GM12878 (cell line): ENCODE measurements around the gene RBMS3. TPM values are rescaled to one million over a fixed set of nuclear protein-coding genes. Genes with fewer than 3 reads are reported as not detected.

ENCODE experiments used
- ATAC-seq: fragments of 200-7000 bp; cut with Tn5 transposase; 3 replicates; pipeline ENCODE4 v1.9.1; 2020; ENCODE audit warnings: mild to moderate bottlenecking, moderate library complexity
- BruUV-seq: library from RNA; stranded (reverse); fragments of 400-500 nt; replicated peaks from 2 replicates; lab custom pipeline; 2021; lab: Mats Ljungman, UMichigan
- CTCF ChIA-PET: fragments of 300-600 bp; sonication (Branson Sonifier 250); formaldehyde crosslinking; extraction: SDS; loops from one replicate; lab custom pipeline; 2021; ENCODE audit warnings: inconsistent platforms; lab: Yijun Ruan, JAX
- POLR2A ChIA-PET: fragments of 350-600 bp; formaldehyde crosslinking; extraction: SDS; loops from one replicate; lab custom pipeline; 2021; ENCODE audit warnings: inconsistent platforms; lab: Charles Lee
- RAD21 ChIA-PET: fragments of 300-600 bp; sonication (Branson Sonifier 250); formaldehyde crosslinking; loops from one replicate; lab custom pipeline; 2023; ENCODE audit warnings: antibody characterized with exemption; ENCODE audit not compliant: unreplicated experiment; lab: Charles Lee
- SMC1A ChIA-PET: fragments of 300-600 bp; sonication (Branson Sonifier 250); formaldehyde crosslinking; loops from one replicate; lab custom pipeline; 2023; ENCODE audit not compliant: unreplicated experiment, uncharacterized antibody; lab: Charles Lee
- DNase-seq: peaks from one replicate; pipeline ENCODE4 v3.0.0-alpha.2; 2011; ENCODE audit warnings: low read depth, low spot score
- FAIRE-seq: peaks from 3 replicates; lab custom pipeline; 2011; peaks lifted over from hg19 to GRCh38; lab: Jason Lieb, UNC
- H2AFZ ChIP-seq: 2 replicates; pipeline ENCODE4 v1.6.0; 2011; ENCODE audit warnings: low read depth, low read length, control low read depth; ENCODE audit not compliant: control insufficient read depth
- H3K27ac ChIP-seq: 2 replicates; pipeline ENCODE4 v1.5.1; 2011; ENCODE audit warnings: control low read depth; ENCODE audit not compliant: control insufficient read depth, insufficient read depth
- H3K27me3 ChIP-seq, 2 experiments: replicated peaks in 1 of 2; 2 replicates each; pipeline versions ENCODE4 v1.6.0 to v1.6.1; 2011; ENCODE audit warnings: low read length in 1 of 2; ENCODE audit not compliant: control insufficient read depth in 2 of 2, insufficient read depth in 2 of 2
- H3K36me3 ChIP-seq, 2 experiments: 2 replicates each; pipeline ENCODE4 v1.5.1; 2011; ENCODE audit warnings: low read length in 1 of 2; ENCODE audit not compliant: control insufficient read depth in 2 of 2, insufficient read depth in 2 of 2
- H3K4me1 ChIP-seq: 2 replicates; pipeline ENCODE4 v1.6.1; 2011; ENCODE audit warnings: mild to moderate bottlenecking, low read length, moderate library complexity, mixed read lengths; ENCODE audit not compliant: control insufficient read depth, insufficient read depth
- H3K4me2 ChIP-seq: 2 replicates; pipeline ENCODE4 v1.6.0; 2011; ENCODE audit warnings: control low read depth; ENCODE audit not compliant: control insufficient read depth, insufficient read depth
- H3K4me3 ChIP-seq: fragments of 200-600 bp; sonication (generic); 2 replicates; pipeline ENCODE4 v1.5.1; 2016
- H3K79me2 ChIP-seq: 2 replicates; pipeline ENCODE4 v1.6.0; 2011; ENCODE audit warnings: low read length; ENCODE audit not compliant: control insufficient read depth, insufficient read depth
- H3K9ac ChIP-seq: 2 replicates; pipeline ENCODE4 v1.8.0; 2011; ENCODE audit warnings: low read length, control low read depth, mixed read lengths; ENCODE audit not compliant: control insufficient read depth, insufficient read depth
- H3K9me3 ChIP-seq: replicated peaks from 3 replicates; pipeline ENCODE4 v1.5.1; 2011; ENCODE audit warnings: mild to moderate bottlenecking, low read length; ENCODE audit not compliant: control insufficient read depth, insufficient read depth
- H4K20me1 ChIP-seq: 2 replicates; pipeline ENCODE4 v1.6.0; 2011; ENCODE audit not compliant: control insufficient read depth, insufficient read depth
- BHLHE40 ChIP-seq, 2 experiments: fragments of 450-650 bp in 1 of 2; IDR thresholded peaks; 2 replicates each; pipeline ENCODE4 v1.6.1; 2011 to 2017; ENCODE audit warnings: low read depth in 2 of 2, borderline replicate concordance in 1 of 2, improper control_type of control experiment in 1 of 2, low read length in 1 of 2, mild to moderate bottlenecking in 1 of 2
- CBX3 ChIP-seq: fragments of 200-600 bp; sonication (generic); IDR thresholded peaks from 2 replicates; pipeline ENCODE4 v1.6.1; 2016; ENCODE audit warnings: low read depth, borderline replicate concordance
- CHD4 ChIP-seq: fragments of 200-600 bp; sonication (generic); IDR thresholded peaks from 2 replicates; pipeline ENCODE4 v1.6.1; 2016; ENCODE audit warnings: mild to moderate bottlenecking
- FOS ChIP-seq: IDR thresholded peaks from 3 replicates; pipeline ENCODE4 v1.6.1; 2011; ENCODE audit warnings: borderline replicate concordance; ENCODE audit not compliant: insufficient read length; ENCODE audit errors: extremely low read depth
- HDAC6 ChIP-seq: fragments of 200-600 bp; sonication (generic); IDR thresholded peaks from one replicate; pipeline ENCODE4 v1.8.0; 2017; ENCODE audit warnings: antibody characterized with exemption; ENCODE audit not compliant: unreplicated experiment
- JUND ChIP-seq: IDR thresholded peaks from 2 replicates; pipeline ENCODE4 v1.6.1; 2012; ENCODE audit warnings: low read depth, mild to moderate bottlenecking, low read length, improper control_type of control experiment, moderate library complexity
- MTA3 ChIP-seq: IDR thresholded peaks from 2 replicates; pipeline ENCODE4 v1.6.1; 2012; ENCODE audit warnings: low read length, inconsistent platforms, borderline replicate concordance
- RB1 ChIP-seq: fragments of 450-650 bp; formaldehyde crosslinking; IDR thresholded peaks from 2 replicates; pipeline ENCODE4 v1.6.1; 2017; ENCODE audit warnings: mild to moderate bottlenecking, borderline replicate concordance
- RBBP5 ChIP-seq: fragments of 200-600 bp; sonication (generic); conservative IDR thresholded peaks from 2 replicates; pipeline ENCODE4 v1.6.1; 2016
- SMAD5 ChIP-seq: IDR thresholded peaks from 2 replicates; pipeline ENCODE4 v1.6.1; 2016; ENCODE audit warnings: antibody characterized with exemption, low read depth
- WGBS: methylation state at CpG from one replicate; pipeline ENCODE4 v1.1.6; 2016; ENCODE audit warnings: low lambda C conversion rate; ENCODE audit not compliant: insufficient replicate concordance, insufficient coverage; ENCODE audit errors: missing lambda C conversion rate; 5-methylcytosine and 5-hydroxymethylcytosine counted together
- in situ Hi-C: fragments of 300-500 bp; cut with MboI; formaldehyde crosslinking; loops from 9 replicates; pipeline ENCODE4 v1.14.3; 2018; ENCODE audit warnings: mixed read lengths
- intact Hi-C: fragments of 100-400 bp; cut with micrococcal nuclease; formaldehyde crosslinking; loops from one replicate; pipeline ENCODE4 v1.14.2; 2022; ENCODE audit not compliant: unreplicated experiment
- polyA plus RNA-seq, 11 experiments: library from polyadenylated mRNA; depleted of rRNA in 4 of 11; unstranded in 6 of 11; stranded (reverse) in 5 of 11; fragments of >200 nt; fragmentation: Nextera tagmentation in 4 of 11; fragmentation: Illumina TruSeq in 1 of 11; extraction: Ambion mirVana in 4 of 11; extraction: Trizol in 1 of 11; gene quantifications; 1 replicate in 1 of 11; 2 replicates in 10 of 11; pipeline versions ENCODE4 v1.2.1 to v1.2.3, GENCODE V29; 2011 to 2016; ENCODE audit warnings: inconsistent platforms in 2 of 11, missing spikeins in 2 of 11, low read depth in 1 of 11
- total RNA-seq, 4 experiments: library from RNA; depleted of rRNA in 3 of 4; stranded (reverse); fragments of >200 nt in 3 of 4; fragmentation: Illumina TruSeq in 1 of 4; extraction: Trizol in 1 of 4; gene quantifications; 2 replicates each; pipeline versions ENCODE4 v1.2.1 to v1.2.3, GENCODE V29; 2013 to 2021
- TF ChIP-seq, protein P1 (sequence below): fragments of 450-650 bp; IDR thresholded peaks from 2 replicates; pipeline ENCODE4 v1.6.1; 2017; ENCODE audit warnings: mild to moderate bottlenecking, moderate library complexity
- TF ChIP-seq, protein P2 (sequence below): fragments of 150-350 bp; IDR thresholded peaks from 2 replicates; pipeline ENCODE4 v1.6.1; 2014; ENCODE audit warnings: mild to moderate bottlenecking, low read depth, low read length
- TF ChIP-seq, protein P3 (sequence below): fragments of 450-650 bp; IDR thresholded peaks from 2 replicates; pipeline ENCODE4 v1.6.1; 2017; ENCODE audit warnings: mild to moderate bottlenecking, moderate library complexity

RBMS3 gene
- total and polyA plus RNA-seq, 10 of the 15 experiments (the other 5 are each of a cell fraction or from before 2014, with no cell fraction given) = 0.79 to 4.7 (median 3.1) TPM

DNA sequence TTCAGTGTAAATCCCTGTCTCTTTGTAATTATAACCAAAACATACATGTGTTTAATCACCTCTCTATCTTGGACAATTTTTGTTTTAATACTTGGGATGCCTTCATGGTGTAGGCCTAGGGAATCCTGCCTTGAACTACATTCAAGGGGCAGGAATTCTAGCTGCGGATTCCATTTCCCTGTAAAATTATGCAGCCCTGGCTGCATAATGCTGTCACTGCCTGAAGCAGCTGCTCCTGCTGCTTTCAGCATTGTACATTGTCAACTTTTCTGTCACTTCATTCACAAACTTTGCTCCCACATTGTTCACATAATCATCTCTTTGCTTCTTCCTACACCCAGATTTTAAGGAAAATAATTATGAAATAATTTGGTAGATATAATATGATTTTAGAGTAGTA lies 638.7 kb downstream of the RBMS3 start:
- no peak overlapping the region for H3K4me3 ChIP-seq
- H4K20me1 ChIP-seq = no peaks in the 10 kb centered on the region
- RAD21 ChIA-PET = no interaction called here
- DNase-seq (no peak), ATAC-seq (no peak), FAIRE-seq (no peak)
- H3K4me1 ChIP-seq = no peaks in the 10 kb centered on the region
- POLR2A ChIA-PET = no interaction called here
- H3K9ac ChIP-seq = no peak overlapping the region
- H2AFZ ChIP-seq = no peak overlapping the region
- CTCF ChIA-PET = no interaction called here
- H3K9me3 ChIP-seq = no peaks in the 10 kb centered on the region
- H3K27me3 ChIP-seq = no peaks in the 10 kb centered on the region
- in situ Hi-C loops = no loop called here
- H3K36me3 ChIP-seq = no peaks in the 10 kb centered on the region
- 0% methylated on average over 1 of the region's 1 CpG for WGBS
- intact Hi-C loops = no loop called here
- no peaks in the 10 kb centered on the region for H3K79me2 ChIP-seq
- H3K27ac ChIP-seq = no peak overlapping the region
- SMC1A ChIA-PET = interaction anchor here (0.9 kb wide), 1 partner anchor 14 kb away, joined by 3 read pairs; no protein-coding TSS in a partner anchor
- H3K4me2 ChIP-seq = no peak overlapping the region
- no TSS peak for BruUV-seq
- TF ChIP-seq, protein P1, sequence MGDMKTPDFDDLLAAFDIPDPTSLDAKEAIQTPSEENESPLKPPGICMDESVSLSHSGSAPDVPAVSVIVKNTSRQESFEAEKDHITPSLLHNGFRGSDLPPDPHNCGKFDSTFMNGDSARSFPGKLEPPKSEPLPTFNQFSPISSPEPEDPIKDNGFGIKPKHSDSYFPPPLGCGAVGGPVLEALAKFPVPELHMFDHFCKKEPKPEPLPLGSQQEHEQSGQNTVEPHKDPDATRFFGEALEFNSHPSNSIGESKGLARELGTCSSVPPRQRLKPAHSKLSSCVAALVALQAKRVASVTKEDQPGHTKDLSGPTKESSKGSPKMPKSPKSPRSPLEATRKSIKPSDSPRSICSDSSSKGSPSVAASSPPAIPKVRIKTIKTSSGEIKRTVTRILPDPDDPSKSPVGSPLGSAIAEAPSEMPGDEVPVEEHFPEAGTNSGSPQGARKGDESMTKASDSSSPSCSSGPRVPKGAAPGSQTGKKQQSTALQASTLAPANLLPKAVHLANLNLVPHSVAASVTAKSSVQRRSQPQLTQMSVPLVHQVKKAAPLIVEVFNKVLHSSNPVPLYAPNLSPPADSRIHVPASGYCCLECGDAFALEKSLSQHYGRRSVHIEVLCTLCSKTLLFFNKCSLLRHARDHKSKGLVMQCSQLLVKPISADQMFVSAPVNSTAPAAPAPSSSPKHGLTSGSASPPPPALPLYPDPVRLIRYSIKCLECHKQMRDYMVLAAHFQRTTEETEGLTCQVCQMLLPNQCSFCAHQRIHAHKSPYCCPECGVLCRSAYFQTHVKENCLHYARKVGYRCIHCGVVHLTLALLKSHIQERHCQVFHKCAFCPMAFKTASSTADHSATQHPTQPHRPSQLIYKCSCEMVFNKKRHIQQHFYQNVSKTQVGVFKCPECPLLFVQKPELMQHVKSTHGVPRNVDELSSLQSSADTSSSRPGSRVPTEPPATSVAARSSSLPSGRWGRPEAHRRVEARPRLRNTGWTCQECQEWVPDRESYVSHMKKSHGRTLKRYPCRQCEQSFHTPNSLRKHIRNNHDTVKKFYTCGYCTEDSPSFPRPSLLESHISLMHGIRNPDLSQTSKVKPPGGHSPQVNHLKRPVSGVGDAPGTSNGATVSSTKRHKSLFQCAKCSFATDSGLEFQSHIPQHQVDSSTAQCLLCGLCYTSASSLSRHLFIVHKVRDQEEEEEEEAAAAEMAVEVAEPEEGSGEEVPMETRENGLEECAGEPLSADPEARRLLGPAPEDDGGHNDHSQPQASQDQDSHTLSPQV = no peak
- TF ChIP-seq, protein P2, sequence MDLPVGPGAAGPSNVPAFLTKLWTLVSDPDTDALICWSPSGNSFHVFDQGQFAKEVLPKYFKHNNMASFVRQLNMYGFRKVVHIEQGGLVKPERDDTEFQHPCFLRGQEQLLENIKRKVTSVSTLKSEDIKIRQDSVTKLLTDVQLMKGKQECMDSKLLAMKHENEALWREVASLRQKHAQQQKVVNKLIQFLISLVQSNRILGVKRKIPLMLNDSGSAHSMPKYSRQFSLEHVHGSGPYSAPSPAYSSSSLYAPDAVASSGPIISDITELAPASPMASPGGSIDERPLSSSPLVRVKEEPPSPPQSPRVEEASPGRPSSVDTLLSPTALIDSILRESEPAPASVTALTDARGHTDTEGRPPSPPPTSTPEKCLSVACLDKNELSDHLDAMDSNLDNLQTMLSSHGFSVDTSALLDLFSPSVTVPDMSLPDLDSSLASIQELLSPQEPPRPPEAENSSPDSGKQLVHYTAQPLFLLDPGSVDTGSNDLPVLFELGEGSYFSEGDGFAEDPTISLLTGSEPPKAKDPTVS = no peak
- TF ChIP-seq BHLHE40 (IDR thresholded peaks at IDR 0.05; ENCODE audit: borderline replicate concordance in 1 of 2, low read depth in 2 of 2, low read length in 1 of 2) (no peak), JUND (no peak), SMAD5 (no peak), HDAC6 (no peak), CBX3 (no peak), FOS (no peak), CHD4 (no peak), MTA3 (no peak), RB1 (no peak), RBBP5 (no peak)
- TF ChIP-seq, protein P3, sequence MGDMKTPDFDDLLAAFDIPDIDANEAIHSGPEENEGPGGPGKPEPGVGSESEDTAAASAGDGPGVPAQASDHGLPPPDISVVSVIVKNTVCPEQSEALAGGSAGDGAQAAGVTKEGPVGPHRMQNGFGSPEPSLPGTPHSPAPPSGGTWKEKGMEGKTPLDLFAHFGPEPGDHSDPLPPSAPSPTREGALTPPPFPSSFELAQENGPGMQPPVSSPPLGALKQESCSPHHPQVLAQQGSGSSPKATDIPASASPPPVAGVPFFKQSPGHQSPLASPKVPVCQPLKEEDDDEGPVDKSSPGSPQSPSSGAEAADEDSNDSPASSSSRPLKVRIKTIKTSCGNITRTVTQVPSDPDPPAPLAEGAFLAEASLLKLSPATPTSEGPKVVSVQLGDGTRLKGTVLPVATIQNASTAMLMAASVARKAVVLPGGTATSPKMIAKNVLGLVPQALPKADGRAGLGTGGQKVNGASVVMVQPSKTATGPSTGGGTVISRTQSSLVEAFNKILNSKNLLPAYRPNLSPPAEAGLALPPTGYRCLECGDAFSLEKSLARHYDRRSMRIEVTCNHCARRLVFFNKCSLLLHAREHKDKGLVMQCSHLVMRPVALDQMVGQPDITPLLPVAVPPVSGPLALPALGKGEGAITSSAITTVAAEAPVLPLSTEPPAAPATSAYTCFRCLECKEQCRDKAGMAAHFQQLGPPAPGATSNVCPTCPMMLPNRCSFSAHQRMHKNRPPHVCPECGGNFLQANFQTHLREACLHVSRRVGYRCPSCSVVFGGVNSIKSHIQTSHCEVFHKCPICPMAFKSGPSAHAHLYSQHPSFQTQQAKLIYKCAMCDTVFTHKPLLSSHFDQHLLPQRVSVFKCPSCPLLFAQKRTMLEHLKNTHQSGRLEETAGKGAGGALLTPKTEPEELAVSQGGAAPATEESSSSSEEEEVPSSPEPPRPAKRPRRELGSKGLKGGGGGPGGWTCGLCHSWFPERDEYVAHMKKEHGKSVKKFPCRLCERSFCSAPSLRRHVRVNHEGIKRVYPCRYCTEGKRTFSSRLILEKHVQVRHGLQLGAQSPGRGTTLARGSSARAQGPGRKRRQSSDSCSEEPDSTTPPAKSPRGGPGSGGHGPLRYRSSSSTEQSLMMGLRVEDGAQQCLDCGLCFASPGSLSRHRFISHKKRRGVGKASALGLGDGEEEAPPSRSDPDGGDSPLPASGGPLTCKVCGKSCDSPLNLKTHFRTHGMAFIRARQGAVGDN = no peak
